ENCODE data around the gene NLRP1.

The NLRP1 gene

DNA sequence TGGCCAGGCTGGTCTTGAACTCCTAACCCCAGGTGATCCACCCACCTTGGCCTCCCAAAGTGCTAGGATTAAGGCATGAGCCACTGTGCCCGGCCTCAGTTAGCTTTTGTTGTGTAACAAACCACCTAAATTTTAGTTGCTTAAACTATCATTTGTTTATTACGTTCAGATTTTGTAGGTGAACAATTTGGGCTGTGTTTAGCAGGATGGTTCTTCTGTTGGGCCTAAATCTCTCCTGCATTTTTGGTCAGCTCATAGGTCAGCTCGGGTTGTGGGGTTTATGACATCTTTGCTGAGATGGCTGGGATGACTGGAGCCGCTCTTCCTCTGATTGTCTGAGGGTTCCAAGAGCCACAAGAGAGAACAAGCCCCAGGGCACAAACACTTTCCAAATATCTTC, 21.1 kb upstream of the NLRP1 start:
- no peak for TF ChIP-seq ZNF274 (IDR thresholded peaks at IDR 0.05; ENCODE audit: low read depth, low read length)
- no peak overlapping the region for H3K4me3 ChIP-seq (ENCODE audit: low read length)

DNA sequence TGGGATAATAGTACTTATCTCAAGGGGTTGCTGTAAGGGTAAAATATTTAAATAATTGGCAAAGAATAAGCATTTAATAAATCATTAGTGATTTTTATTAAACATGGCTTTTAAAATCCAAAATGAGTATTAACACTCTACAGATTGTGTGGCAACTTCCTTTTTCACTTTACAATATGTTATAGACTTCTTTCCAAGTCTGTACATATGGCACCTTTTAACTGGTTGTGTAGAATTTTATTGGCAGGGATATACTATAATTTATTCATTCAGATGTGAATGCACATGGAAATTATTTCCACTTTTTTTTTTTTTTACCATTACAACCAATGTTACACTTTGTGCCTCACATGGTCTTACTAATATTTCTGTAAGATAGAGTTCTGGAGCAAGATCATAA, 15.7 kb upstream of the NLRP1 start:
- no peak for TF ChIP-seq ZNF274 (IDR thresholded peaks at IDR 0.05; ENCODE audit: low read depth, low read length)
- no peak overlapping the region for H3K4me3 ChIP-seq (ENCODE audit: low read length)

DNA sequence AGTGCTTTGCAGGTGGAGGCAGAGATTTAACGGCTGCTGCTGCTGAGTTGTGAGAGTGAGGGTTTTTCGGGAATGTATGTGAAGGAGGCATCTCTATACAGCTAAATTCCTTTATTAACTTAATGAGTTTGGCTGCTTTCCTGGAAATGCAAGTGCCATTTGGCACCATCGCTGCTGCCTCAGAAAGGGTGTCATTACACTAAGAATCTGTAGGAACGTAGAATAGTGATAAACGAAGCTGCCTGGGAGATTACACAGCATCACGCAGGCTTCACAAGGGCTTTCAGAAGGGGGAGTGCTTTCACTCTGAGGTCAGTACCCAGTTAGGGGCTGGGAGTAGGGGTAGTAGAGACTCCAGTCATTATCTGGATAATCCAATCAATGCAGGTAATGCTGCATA, 14.1 kb upstream of the NLRP1 start:
- TF ChIP-seq ZNF274 (IDR thresholded peaks at IDR 0.05; ENCODE audit: low read depth, low read length), result no peak
- no peak overlapping the region for H3K4me3 ChIP-seq (ENCODE audit: low read length)

DNA sequence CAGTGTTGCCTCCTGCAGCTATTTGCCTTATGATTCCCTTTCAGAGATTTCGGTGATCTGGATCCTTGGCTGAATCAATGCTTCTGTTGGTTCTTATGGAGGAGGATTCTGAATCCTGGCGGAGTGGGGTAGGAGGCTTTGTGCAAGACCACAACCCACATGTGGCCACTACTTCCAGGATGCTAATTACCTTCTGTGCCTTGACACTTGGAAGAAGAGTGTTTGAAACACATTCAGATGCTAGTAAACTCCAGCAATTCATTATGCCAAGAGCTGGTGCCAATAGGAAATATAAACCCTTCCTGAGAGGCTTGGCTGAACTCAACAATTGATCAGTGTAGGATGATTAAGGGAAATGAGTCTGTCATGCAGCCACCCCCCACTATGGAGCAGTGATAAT, 12.1 kb upstream of the NLRP1 start:
- TF ChIP-seq ZNF274 (IDR thresholded peaks at IDR 0.05; ENCODE audit: low read depth, low read length), result no peak
- H3K4me3 ChIP-seq (ENCODE audit: low read length), result no peak overlapping the region

DNA sequence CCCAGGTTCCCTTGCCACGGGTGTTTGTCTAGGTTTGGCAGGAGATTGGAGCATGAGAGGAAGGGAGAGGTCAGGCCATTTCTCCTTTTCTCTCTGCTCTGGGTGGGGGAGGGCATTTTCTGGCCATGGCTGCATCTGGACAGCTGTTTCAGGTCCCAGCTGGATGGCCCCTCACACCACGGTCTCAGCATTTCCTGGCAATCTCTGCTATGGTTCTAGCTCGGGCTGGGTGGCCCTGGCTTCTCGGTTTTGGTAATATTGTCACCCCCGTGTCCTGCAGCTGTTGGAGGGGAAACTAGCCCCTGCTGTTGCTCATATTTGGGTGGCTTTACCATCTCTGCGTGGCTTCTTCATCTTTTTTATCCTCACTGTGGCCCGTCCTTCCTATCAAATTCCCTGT, 11.5 kb upstream of the NLRP1 start:
- H3K4me3 ChIP-seq (ENCODE audit: low read length), result no peak overlapping the region
- TF ChIP-seq ZNF274 (IDR thresholded peaks at IDR 0.05; ENCODE audit: low read depth, low read length), result no peak

DNA sequence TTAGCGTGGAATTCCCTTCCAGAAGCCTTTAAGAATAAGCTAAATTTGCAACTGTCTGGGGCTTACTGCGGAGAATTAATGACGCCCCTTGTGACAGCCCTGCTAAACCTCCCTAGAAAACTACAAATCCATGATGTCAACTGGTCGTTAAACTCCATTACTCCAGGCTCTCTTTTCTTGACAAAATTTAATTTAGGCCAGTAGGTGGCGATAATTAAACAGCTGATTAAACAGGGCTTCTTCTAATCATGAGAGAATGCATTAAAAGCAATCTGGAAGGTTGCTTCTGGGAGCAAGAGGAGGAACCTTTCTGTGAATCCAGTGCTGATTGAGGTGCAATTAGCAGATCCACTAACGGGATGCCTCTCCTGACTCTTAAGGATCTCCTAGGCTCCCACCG, 8.1 kb upstream of the NLRP1 start:
- no peak overlapping the region for H3K4me3 ChIP-seq (ENCODE audit: low read length)
- no peak for TF ChIP-seq ZNF274 (IDR thresholded peaks at IDR 0.05; ENCODE audit: low read depth, low read length)

DNA sequence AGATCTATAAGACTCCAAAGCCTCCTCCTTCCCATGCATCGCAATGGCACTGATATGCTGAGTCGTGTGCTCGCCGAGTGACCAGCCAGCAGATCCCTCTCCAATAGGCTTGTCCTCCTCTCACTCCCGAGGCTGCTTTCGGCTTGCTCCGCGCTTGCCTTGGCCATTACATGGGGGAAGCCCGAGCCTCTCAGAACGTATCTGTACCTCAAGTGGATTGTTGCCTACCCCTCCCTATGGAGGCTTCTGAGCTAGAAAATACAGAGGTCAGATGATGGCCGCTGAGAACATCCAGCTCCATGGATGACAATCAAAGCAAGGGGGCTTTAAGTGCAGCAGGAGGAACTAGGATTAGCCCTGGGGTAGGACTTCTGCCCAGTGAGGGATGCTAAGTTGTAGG, 7.7 kb upstream of the NLRP1 start:
- no peak for TF ChIP-seq ZNF274 (IDR thresholded peaks at IDR 0.05; ENCODE audit: low read depth, low read length)
- H3K4me3 ChIP-seq (ENCODE audit: low read length), result no peak overlapping the region

DNA sequence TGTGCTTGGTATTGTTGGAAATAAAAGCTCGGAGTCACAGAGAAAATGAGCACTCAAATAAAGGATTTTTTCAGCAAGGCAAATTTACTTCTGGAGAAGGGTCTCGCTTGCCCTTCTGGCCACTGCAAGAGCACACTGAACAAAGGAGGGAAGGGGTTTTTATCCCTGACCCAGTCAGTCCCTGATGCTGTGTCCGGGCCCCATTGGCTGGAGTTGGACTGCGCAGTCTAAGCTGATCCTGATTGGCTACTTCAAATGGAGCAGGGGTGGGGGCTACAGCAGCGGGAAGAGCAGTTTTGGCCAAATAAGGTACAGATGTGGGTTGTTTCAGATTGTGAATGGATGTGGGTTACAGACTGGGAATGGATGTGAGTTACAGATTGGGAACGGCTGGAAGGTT, 4.3 kb upstream of the NLRP1 start:
- no peak overlapping the region for H3K4me3 ChIP-seq (ENCODE audit: low read length)
- no peak for TF ChIP-seq ZNF274 (IDR thresholded peaks at IDR 0.05; ENCODE audit: low read depth, low read length)

DNA sequence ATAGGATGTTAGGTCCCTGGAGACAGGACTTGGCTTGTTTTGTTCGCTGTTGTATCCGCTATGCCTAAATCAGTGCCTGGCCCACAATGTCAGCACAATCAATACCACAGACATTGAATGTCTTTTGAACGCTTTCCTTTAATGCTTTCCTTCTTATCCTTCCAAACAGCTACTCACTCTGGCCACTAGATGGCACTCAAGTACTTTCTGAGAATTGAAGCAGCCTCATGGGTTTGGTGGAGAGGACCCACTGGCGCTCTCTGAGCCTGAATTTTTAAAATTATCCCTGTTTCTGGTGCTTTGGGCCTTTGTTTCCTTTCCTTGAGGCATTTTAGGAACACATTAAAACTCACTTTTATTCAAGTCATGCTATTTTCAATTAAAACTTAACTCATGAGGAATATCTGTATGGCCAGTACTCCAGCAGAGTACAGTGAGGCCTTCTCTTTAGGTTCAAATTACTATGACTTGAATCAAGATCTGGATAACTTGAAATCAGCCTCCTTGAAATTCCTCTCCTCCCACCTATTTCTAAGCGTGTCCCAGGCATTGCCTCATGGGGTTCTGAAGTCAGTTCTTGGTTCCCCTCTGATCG, 3.2 kb upstream of the NLRP1 start:
- no peak for TF ChIP-seq ZNF274 (IDR thresholded peaks at IDR 0.05; ENCODE audit: low read depth, low read length)
- no peak overlapping the region for H3K4me3 ChIP-seq (ENCODE audit: low read length)

DNA sequence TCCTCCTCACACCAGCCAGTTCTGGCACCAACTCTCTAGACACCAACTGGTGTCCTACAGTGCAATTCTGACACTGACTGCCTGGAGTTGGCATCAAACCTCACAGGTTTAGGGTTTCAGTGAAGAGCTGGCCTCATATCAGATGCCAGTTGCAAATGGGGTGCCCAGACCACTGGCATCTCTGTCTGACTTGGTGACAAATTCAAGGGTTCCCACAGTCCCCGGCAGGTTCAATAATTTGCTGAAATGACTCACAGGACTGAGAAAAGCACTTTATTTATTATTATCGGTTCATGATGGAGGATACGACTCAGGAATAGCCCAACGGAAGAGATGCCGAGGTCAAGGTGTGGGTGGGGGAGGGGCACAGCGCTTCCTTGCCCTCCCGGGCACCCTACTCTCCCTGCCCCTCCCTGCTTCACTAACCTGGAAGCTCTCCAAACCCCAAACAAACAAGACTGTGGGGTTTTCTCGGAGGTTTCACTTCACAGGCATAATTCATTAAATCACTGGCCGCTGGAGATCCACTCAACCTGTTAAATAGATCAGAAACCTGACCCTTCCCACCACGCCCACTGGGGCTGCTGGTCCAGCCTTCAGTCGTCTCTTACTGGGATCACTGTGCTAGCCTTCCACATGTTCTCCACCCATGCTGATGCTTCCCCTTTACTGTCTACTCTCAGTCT, 1.7 kb upstream of the NLRP1 start:
- TF ChIP-seq ZNF274 (IDR thresholded peaks at IDR 0.05; ENCODE audit: low read depth, low read length), result no peak
- no peak overlapping the region for H3K4me3 ChIP-seq (ENCODE audit: low read length)

DNA sequence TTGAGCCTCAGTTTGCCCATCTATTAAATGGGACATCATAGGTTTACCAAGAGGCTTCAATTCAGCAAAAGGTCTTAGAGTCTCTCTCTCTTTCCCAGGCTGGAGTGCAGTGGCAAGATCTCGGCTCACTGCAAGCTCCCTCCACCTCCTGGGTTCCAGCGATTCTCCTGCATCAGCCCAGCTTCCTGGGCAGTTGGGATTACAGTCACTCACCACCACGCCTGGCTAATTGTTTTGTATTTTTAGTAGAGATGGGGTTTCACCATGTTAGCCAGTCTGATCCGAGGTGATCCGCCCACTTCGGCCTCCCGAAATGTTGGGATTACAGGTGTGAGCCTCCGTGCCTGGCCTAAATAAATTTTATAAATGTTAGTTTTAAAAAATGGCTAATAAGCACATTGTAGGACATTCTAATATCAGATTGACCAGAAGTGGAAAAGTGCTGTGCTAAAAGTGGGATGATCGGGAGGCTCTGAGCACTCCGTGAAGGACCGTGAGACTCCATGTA, 1.0 kb upstream of the NLRP1 start:
- H3K4me3 ChIP-seq (ENCODE audit: low read length), result no peak overlapping the region
- TF ChIP-seq ZNF274 (IDR thresholded peaks at IDR 0.05; ENCODE audit: low read depth, low read length), result no peak

DNA sequence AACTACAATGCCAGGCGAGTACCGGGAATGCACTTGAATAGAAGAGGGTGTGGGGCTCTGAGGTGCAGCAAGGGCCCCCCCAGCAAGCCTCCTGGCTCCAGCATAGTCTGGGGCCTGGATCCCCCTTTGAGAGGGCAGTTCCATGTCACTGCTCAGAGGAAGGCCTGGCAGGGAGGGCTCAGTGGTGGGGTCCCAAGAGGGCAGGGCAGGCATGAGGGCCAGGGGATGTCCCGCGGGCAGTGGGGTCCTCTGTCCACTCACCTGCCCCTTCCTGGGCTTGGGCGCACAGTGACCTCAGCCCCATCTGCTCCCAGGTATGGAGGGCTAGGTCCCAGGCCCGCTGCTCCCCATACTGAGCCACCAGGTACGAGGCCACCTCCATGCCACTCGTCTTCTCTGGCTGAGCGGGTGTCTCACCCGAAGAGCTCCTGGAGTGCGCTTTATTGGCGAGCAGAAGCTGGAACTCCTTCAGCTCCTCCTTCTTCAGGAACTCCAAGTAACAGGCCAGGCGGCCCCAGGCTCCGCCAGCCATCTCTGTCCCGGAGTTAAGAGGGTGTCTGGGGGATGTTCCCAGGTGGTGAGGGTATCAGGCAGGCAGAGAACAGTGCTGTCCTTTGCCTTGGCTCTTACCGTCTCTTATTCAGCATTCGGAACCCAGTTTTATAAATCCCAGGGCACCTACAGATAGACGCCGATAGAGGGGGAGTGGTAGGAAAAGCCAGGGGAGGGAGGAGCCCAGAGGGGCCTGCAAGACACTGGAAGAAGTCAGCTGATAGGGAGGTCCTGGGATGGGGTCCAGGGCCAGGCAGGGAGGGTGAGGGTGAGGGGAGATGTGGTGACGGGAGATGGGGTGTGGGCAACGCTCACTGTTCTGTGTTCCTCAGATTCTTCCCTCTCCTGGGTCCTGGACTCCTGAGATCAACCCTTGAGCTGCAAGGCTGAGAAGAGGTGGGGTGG, 605 bp downstream of the NLRP1 start:
- TF ChIP-seq ZNF274 (IDR thresholded peaks at IDR 0.05; ENCODE audit: low read depth, low read length), result no peak
- H3K4me3 ChIP-seq (ENCODE audit: low read length), result peak overlapping the region; percentile 80; the same call in 1 of the 2 replicates

DNA sequence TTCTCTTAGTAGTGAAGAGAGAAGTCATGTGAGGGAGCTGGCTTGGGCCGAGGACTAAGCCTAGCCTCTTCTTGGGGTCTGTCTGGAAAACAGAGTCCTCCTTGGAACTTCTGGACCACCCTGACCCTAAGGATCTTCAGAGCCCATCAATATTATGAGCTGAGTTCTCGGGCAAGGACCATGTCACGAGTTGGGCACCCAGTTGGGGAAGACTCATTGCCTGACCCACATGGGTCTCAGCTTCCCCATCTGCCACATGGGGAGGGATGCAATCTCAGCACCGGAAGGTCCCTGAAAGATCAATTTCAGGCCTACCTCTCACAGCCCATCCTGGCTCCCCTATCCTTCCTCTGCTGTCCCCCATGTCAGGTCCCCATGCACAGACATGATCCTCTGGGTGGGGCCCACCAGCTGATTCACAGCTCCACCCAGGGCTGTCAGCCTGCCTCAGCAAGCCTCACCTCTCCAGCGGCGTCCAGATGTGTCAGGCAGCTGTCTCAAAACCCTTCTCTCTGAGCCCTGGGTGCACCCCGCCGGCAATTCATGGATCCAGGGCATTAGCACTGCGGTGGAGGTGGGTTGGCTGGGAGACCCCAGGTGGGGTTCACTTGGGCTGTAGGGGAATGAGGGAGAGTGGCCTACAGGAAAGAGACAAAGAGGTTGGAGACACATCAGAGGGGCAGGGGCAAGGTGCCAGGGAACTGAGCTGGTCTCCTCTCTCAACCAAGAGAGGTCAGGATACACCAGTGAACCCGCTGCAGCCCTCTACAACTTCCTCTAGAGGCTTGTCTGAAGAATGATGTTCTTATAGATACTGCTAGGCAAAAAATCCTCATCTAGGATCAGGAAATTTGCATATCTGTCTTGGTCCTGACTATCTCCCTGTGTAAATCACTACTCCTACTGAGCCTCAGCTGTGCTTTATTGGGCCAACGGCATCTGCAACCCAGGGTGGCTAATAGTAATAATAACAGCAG, 1.8 kb downstream of the NLRP1 start:
- H3K4me3 ChIP-seq (ENCODE audit: low read length), result no peak overlapping the region
- TF ChIP-seq ZNF274 (IDR thresholded peaks at IDR 0.05; ENCODE audit: low read depth, low read length), result no peak
